HUES64 (cell line): ENCODE results near the gene ARSD.

Source experiments
- H3K27ac ChIP-seq: 2 replicates; pipeline ENCODE4 v1.7.0; 2013; ENCODE audit warnings: low read depth, low read length, inconsistent platforms
- H3K27me3 ChIP-seq: 2 replicates; pipeline ENCODE4 v1.6.1; 2013; ENCODE audit warnings: mild to moderate bottlenecking, low read length; ENCODE audit not compliant: insufficient read depth
- H3K36me3 ChIP-seq: 2 replicates; pipeline ENCODE4 v1.6.1; 2013; ENCODE audit warnings: mild to moderate bottlenecking, low read length; ENCODE audit not compliant: insufficient read depth
- H3K4me1 ChIP-seq: 2 replicates; pipeline ENCODE4 v1.6.1; 2013; ENCODE audit warnings: mild to moderate bottlenecking, low read length, moderate library complexity; ENCODE audit not compliant: insufficient read depth
- H3K4me3 ChIP-seq: 2 replicates; pipeline ENCODE4 v1.5.1; 2013; ENCODE audit warnings: mild to moderate bottlenecking, low read length, moderate library complexity
- H3K9ac ChIP-seq: 2 replicates; pipeline ENCODE4 v1.6.1; 2013; ENCODE audit warnings: mild to moderate bottlenecking, low read depth, low read length
- H3K9me3 ChIP-seq: 2 replicates; pipeline ENCODE4 v1.6.1; 2013; ENCODE audit warnings: low read depth, low read length; ENCODE audit not compliant: insufficient read depth
- WGBS: fragments of 150-250, 120-280 bp; methylation state at CpG from one replicate; pipeline ENCODE4 v1.1.7; 2013; ENCODE audit warnings: missing lambda C conversion rate; 5-methylcytosine and 5-hydroxymethylcytosine counted together

Gene ARSD

GRCh38 chrX:2872671-2873277 lies 56.4 kb downstream of the ARSD start:
- no peaks in the 10 kb centered on the region for H3K9me3 ChIP-seq
- H3K4me3 ChIP-seq = no peak overlapping the region
- H3K27ac ChIP-seq = no peak overlapping the region
- 87% methylated on average over 6 of the region's 7 CpGs for WGBS
- peaks cover 8% of the 10 kb centered on the region; the same call in 1 of the 2 replicates for H3K36me3 ChIP-seq
- no peaks in the 10 kb centered on the region for H3K27me3 ChIP-seq
- H3K4me1 ChIP-seq = no peaks in the 10 kb centered on the region
- H3K9ac ChIP-seq = no peak overlapping the region

- Histone ChIP-seq H3K9ac (no peak overlapping the region), H3K36me3 (peaks cover 10% of the 10 kb centered on the region; the same call in 1 of the 2 replicates), H3K27me3 (no peaks in the 10 kb centered on the region), H3K4me3 (no peak overlapping the region), H3K4me1 (no peaks in the 10 kb centered on the region), H3K9me3 (no peaks in the 10 kb centered on the region), H3K27ac (no peak overlapping the region)
- 75% methylated on average over 2 of the region's 2 CpGs for WGBS
These were observed 57.3 kb downstream of the ARSD start for GRCh38 chrX:2871831-2872230.

GRCh38 chrX:2870650-2871049 lies 58.5 kb downstream of the ARSD start:
- no peaks in the 10 kb centered on the region for H3K27me3 ChIP-seq
- H3K9me3 ChIP-seq = no peaks in the 10 kb centered on the region
- H3K9ac ChIP-seq = no peak overlapping the region
- peaks cover 15% of the 10 kb centered on the region; the same call in 1 of the 2 replicates for H3K36me3 ChIP-seq
- H3K4me1 ChIP-seq = no peaks in the 10 kb centered on the region
- H3K4me3 ChIP-seq = no peak overlapping the region
- H3K27ac ChIP-seq = no peak overlapping the region

GRCh38 chrX:2867206-2867605 lies 61.9 kb downstream of the ARSD start:
- H3K27me3 ChIP-seq = no peaks in the 10 kb centered on the region
- WGBS = 91% methylated on average over 7 of the region's 7 CpGs
- H3K4me1 ChIP-seq = no peaks in the 10 kb centered on the region
- H3K9me3 ChIP-seq = no peaks in the 10 kb centered on the region
- H3K4me3 ChIP-seq = no peak overlapping the region
- H3K9ac ChIP-seq = no peak overlapping the region
- H3K36me3 ChIP-seq = peaks cover 36% of the 10 kb centered on the region
- no peak overlapping the region for H3K27ac ChIP-seq

GRCh38 chrX:2863646-2864045 lies 65.5 kb downstream of the ARSD start:
- Histone ChIP-seq H3K27me3 (no peaks in the 10 kb centered on the region), H3K27ac (0 out of 2 replicates have a peak overlapping the region, but pooled peaks have one; percentile 18), H3K9me3 (no peaks in the 10 kb centered on the region), H3K4me3 (no peak overlapping the region), H3K9ac (no peak overlapping the region), H3K4me1 (no peaks in the 10 kb centered on the region), H3K36me3 (peaks cover 62% of the 10 kb centered on the region)
- WGBS = 70% methylated on average over 6 of the region's 6 CpGs

GRCh38 chrX:2862404-2862803 lies 66.7 kb downstream of the ARSD start:
- Histone ChIP-seq H3K27ac (no peak overlapping the region), H3K4me3 (no peak overlapping the region), H3K9ac (no peak overlapping the region), H3K4me1 (no peaks in the 10 kb centered on the region), H3K9me3 (no peaks in the 10 kb centered on the region), H3K36me3 (peaks cover 70% of the 10 kb centered on the region), H3K27me3 (no peaks in the 10 kb centered on the region)
- WGBS = 97% methylated on average over 9 of the region's 9 CpGs

- no peak overlapping the region for H3K4me3 ChIP-seq
- no peak overlapping the region for H3K27ac ChIP-seq
- no peaks in the 10 kb centered on the region for H3K4me1 ChIP-seq
- no CpG with 5 or more reads among the region's 1 CpG for WGBS
- no peaks in the 10 kb centered on the region for H3K27me3 ChIP-seq
- no peak overlapping the region for H3K9ac ChIP-seq
- no peaks in the 10 kb centered on the region for H3K9me3 ChIP-seq
- peaks cover 83% of the 10 kb centered on the region for H3K36me3 ChIP-seq
These were observed 69.8 kb downstream of the ARSD start for GRCh38 chrX:2859197-2859797.

- Histone ChIP-seq H3K4me1 (no peaks in the 10 kb centered on the region), H3K27me3 (no peaks in the 10 kb centered on the region), H3K4me3 (no peak overlapping the region), H3K9me3 (no peaks in the 10 kb centered on the region), H3K36me3 (peaks cover 82% of the 10 kb centered on the region), H3K27ac (no peak overlapping the region), H3K9ac (no peak overlapping the region)
- WGBS = 94% methylated on average over 2 of the region's 3 CpGs
These were observed 71.6 kb downstream of the ARSD start for GRCh38 chrX:2857566-2857965.

- 94% methylated on average over 2 of the region's 2 CpGs for WGBS
- Histone ChIP-seq H3K9ac (no peak overlapping the region), H3K36me3 (peaks cover 64% of the 10 kb centered on the region), H3K9me3 (no peaks in the 10 kb centered on the region), H3K27ac (no peak overlapping the region), H3K4me1 (no peaks in the 10 kb centered on the region), H3K4me3 (no peak overlapping the region), H3K27me3 (no peaks in the 10 kb centered on the region)
These were observed 73.4 kb downstream of the ARSD start for GRCh38 chrX:2855761-2856160.

GRCh38 chrX:2854918-2855317 lies 74.2 kb downstream of the ARSD start:
- Histone ChIP-seq H3K27ac (no peak overlapping the region), H3K9me3 (no peaks in the 10 kb centered on the region), H3K4me1 (no peaks in the 10 kb centered on the region), H3K27me3 (no peaks in the 10 kb centered on the region), H3K9ac (no peak overlapping the region), H3K4me3 (no peak overlapping the region), H3K36me3 (peaks cover 59% of the 10 kb centered on the region)
- WGBS = 98% methylated on average over 21 of the region's 21 CpGs
